ENCODE data around the gene PHF19.

The PHF19 gene

GRCh38 chr9:120876842-120877240 is at the start of gene PHF19:
TSS of gene PHF19 (minus strand) at chr9:120877188. CDS start at chr9:120874741, 2,447 bp downstream.
- Histone ChIP-seq H3K27ac (ENCODE audit: low read depth, low read length) (peak within 1 kb of the TSS; percentile 88), H3K36me3 (ENCODE audit: insufficient read depth, low read length) (no peaks in the 10 kb centered on the region), H3K4me1 (ENCODE audit: insufficient read depth, low read length) (peaks cover 6% of the 10 kb centered on the region)

GRCh38 chr9:120926397-120926928 is 49.5 kb upstream of the PHF19 start, which contains the start of gene TRAF1:
TSS of gene TRAF1 (minus strand) at chr9:120926796. CDS start at chr9:120926075, 721 bp downstream.
- no peaks in the 10 kb centered on the region for H3K27me3 ChIP-seq (ENCODE audit: control insufficient read depth in 1 of 2, insufficient read depth in 2 of 2, low read length in 2 of 2)
- H3K36me3 ChIP-seq (ENCODE audit: insufficient read depth, low read length) = no peaks in the 10 kb centered on the region
- H3K4me1 ChIP-seq (ENCODE audit: insufficient read depth, low read length) = peaks cover 4% of the 10 kb centered on the region
- no peak within 1 kb of the TSS for H3K27ac ChIP-seq (ENCODE audit: low read depth, low read length)
- no peak within 1 kb of the TSS for H3K9ac ChIP-seq (ENCODE audit: low read length)
- no peaks in the 10 kb centered on the region for H3K9me3 ChIP-seq (ENCODE audit: low read length)
- no peak within 1 kb of the TSS for H3K4me3 ChIP-seq (ENCODE audit: low read depth in 1 of 2, low read length in 2 of 2)

More at GRCh38 chr9:120876842-120877240, at the start of gene PHF19:
- H3K9me3 ChIP-seq (ENCODE audit: low read length) = no peaks in the 10 kb centered on the region
- peak within 1 kb of the TSS; percentile 61 for H3K9ac ChIP-seq (ENCODE audit: low read length)
- no peaks in the 10 kb centered on the region for H3K27me3 ChIP-seq (ENCODE audit: control insufficient read depth in 1 of 2, insufficient read depth in 2 of 2, low read length in 2 of 2)
- H3K4me3 ChIP-seq (ENCODE audit: low read depth in 1 of 2, low read length in 2 of 2) = peak within 1 kb of the TSS; percentile 68 to 76

GRCh38 chr9:120925535-120926396 is 48.8 kb upstream of the PHF19 start:
- Histone ChIP-seq H3K36me3 (ENCODE audit: insufficient read depth, low read length) (no peaks in the 10 kb centered on the region), H3K9ac (ENCODE audit: low read length) (no peak overlapping the region), H3K27ac (ENCODE audit: low read depth, low read length) (no peak overlapping the region), H3K27me3 (ENCODE audit: control insufficient read depth in 1 of 2, insufficient read depth in 2 of 2, low read length in 2 of 2) (no peaks in the 10 kb centered on the region), H3K4me3 (ENCODE audit: low read depth in 1 of 2, low read length in 2 of 2) (no peak overlapping the region), H3K9me3 (ENCODE audit: low read length) (no peaks in the 10 kb centered on the region), H3K4me1 (ENCODE audit: insufficient read depth, low read length) (peaks cover 4% of the 10 kb centered on the region)

DNA sequence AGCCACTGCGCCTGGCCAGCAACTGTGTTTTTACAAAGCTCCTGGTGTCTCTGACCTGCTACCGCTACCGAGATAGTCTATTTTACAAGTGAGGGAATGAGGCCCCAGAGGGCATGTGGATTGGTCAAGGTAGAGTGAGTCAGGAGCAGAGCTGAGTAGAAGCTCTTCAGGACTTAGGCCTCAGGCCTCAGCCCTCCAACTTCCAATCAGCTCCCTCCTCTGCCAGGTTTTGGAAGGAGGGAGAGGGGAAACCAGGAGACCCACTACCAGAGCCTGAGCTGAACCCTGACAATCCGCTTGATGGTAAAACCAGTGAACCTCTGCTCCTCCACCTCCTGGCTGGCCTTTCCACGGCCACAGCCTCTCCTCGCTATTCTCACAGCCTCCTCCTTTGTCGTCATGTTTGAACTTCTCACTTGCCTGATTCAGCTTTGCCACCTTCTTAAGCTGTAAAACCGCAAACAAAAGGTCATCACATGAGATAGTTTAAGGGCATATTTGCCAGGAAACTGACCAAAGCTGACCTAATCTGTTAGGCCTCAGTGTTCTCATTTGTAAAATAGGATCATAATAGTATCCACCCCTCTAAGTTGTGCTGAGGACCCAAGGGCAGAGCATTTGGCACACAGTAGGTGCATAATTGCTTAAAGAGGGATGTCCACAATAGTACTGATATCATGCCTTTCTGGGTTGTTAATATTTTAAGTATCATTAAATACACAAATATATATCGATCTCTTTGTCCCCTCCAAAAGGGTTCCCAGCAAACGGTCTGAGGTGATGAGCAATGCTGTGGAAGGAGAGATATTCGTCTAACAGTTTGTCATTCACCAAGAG is 47.9 kb upstream of the PHF19 start:
- no peak overlapping the region for H3K27ac ChIP-seq (ENCODE audit: low read depth, low read length)
- H3K9me3 ChIP-seq (ENCODE audit: low read length) = no peaks in the 10 kb centered on the region
- peaks cover 9% of the 10 kb centered on the region for H3K4me1 ChIP-seq (ENCODE audit: insufficient read depth, low read length)
- H3K36me3 ChIP-seq (ENCODE audit: insufficient read depth, low read length) = no peaks in the 10 kb centered on the region
- H3K4me3 ChIP-seq (ENCODE audit: low read depth in 1 of 2, low read length in 2 of 2) = no peak overlapping the region
- no peaks in the 10 kb centered on the region for H3K27me3 ChIP-seq (ENCODE audit: control insufficient read depth in 1 of 2, insufficient read depth in 2 of 2, low read length in 2 of 2)
- no peak overlapping the region for H3K9ac ChIP-seq (ENCODE audit: low read length)

- Histone ChIP-seq H3K27me3 (ENCODE audit: control insufficient read depth in 1 of 2, insufficient read depth in 2 of 2, low read length in 2 of 2) (no peaks in the 10 kb centered on the region), H3K36me3 (ENCODE audit: insufficient read depth, low read length) (no peaks in the 10 kb centered on the region), H3K9me3 (ENCODE audit: low read length) (no peaks in the 10 kb centered on the region), H3K4me1 (ENCODE audit: insufficient read depth, low read length) (peaks cover 13% of the 10 kb centered on the region), H3K9ac (ENCODE audit: low read length) (no peak overlapping the region), H3K4me3 (ENCODE audit: low read depth in 1 of 2, low read length in 2 of 2) (no peak overlapping the region), H3K27ac (ENCODE audit: low read depth, low read length) (no peak overlapping the region)
These were observed 46.8 kb upstream of the PHF19 start for GRCh38 chr9:120923620-120924328.

DNA sequence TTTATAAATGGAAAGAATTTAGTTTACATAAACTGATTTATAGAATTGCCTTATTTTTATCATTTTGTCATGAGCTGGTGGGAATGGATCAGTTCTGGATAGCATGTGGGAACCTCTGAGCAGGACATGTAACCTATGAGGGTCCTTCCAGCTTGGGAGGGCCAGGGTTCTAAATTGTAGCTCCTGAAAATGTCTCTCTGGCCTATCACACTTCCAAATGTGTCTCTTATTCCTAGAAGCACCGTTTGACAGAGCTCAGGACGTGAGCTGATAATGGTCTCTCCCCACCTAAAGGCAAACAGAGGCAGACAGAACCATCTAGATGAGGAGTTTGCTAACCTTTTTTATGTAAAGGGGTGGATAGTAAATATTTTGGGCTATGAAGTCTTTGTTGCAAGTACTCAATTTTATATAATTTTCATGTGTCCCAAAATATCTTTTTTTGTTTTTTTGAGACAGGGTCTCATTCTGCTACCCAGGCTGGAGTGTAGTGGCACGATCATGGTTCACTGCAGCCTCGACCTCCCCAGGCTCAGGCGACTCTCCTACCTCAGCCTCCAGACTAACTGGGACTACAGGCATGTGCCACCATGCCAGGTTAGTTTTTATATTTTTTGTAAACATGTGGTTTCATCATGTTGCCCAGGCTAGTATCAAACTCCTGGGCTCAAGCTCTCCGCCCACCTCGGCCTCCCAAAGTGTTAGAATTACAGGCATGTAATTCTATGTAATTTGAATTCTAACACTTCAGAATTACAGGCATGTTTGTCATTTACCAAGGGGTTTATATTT is 45.6 kb upstream of the PHF19 start:
- Histone ChIP-seq H3K27me3 (ENCODE audit: control insufficient read depth in 1 of 2, insufficient read depth in 2 of 2, low read length in 2 of 2) (no peaks in the 10 kb centered on the region), H3K4me3 (ENCODE audit: low read depth in 1 of 2, low read length in 2 of 2) (no peak overlapping the region), H3K4me1 (ENCODE audit: insufficient read depth, low read length) (peaks cover 13% of the 10 kb centered on the region), H3K27ac (ENCODE audit: low read depth, low read length) (no peak overlapping the region), H3K9me3 (ENCODE audit: low read length) (no peaks in the 10 kb centered on the region), H3K9ac (ENCODE audit: low read length) (no peak overlapping the region), H3K36me3 (ENCODE audit: insufficient read depth, low read length) (no peaks in the 10 kb centered on the region)

DNA sequence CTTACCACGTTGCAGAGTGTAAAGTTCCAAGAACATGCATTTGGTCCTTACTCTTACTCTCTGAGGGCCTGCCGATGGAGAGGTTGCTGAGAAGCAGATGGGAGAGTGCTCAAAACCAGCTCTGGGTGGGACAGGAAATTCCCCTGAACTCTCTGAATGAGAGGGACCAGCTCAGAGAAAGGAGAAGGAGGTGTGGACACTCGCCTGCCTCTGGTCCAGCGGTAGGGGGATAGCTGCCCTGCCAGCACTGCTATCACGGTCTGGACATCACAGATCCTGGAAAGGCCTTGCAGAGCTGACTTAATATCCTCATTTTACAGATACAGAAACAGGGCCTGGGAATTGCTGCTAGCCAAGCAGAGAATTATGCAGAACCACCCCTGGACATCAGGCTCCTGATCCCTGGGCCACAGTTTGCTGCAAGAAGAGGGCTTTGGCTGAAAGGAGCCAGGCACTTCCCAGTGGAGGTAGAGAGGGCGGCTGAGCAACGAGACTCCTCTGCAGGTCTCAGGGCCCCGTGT is 44.7 kb upstream of the PHF19 start:
- no peak overlapping the region for H3K9ac ChIP-seq (ENCODE audit: low read length)
- no peak overlapping the region for H3K27ac ChIP-seq (ENCODE audit: low read depth, low read length)
- no peaks in the 10 kb centered on the region for H3K36me3 ChIP-seq (ENCODE audit: insufficient read depth, low read length)
- no peaks in the 10 kb centered on the region for H3K9me3 ChIP-seq (ENCODE audit: low read length)
- no peak overlapping the region for H3K4me3 ChIP-seq (ENCODE audit: low read depth in 1 of 2, low read length in 2 of 2)
- no peaks in the 10 kb centered on the region for H3K27me3 ChIP-seq (ENCODE audit: control insufficient read depth in 1 of 2, insufficient read depth in 2 of 2, low read length in 2 of 2)
- H3K4me1 ChIP-seq (ENCODE audit: insufficient read depth, low read length) = peaks cover 13% of the 10 kb centered on the region

- Histone ChIP-seq H3K4me3 (ENCODE audit: low read depth in 1 of 2, low read length in 2 of 2) (no peak overlapping the region), H3K27ac (ENCODE audit: low read depth, low read length) (no peak overlapping the region), H3K9ac (ENCODE audit: low read length) (no peak overlapping the region), H3K27me3 (ENCODE audit: control insufficient read depth in 1 of 2, insufficient read depth in 2 of 2, low read length in 2 of 2) (no peaks in the 10 kb centered on the region), H3K9me3 (ENCODE audit: low read length) (no peaks in the 10 kb centered on the region), H3K4me1 (ENCODE audit: insufficient read depth, low read length) (peaks cover 13% of the 10 kb centered on the region), H3K36me3 (ENCODE audit: insufficient read depth, low read length) (no peaks in the 10 kb centered on the region)
These were observed 43.8 kb upstream of the PHF19 start for GRCh38 chr9:120920806-120921178.

DNA sequence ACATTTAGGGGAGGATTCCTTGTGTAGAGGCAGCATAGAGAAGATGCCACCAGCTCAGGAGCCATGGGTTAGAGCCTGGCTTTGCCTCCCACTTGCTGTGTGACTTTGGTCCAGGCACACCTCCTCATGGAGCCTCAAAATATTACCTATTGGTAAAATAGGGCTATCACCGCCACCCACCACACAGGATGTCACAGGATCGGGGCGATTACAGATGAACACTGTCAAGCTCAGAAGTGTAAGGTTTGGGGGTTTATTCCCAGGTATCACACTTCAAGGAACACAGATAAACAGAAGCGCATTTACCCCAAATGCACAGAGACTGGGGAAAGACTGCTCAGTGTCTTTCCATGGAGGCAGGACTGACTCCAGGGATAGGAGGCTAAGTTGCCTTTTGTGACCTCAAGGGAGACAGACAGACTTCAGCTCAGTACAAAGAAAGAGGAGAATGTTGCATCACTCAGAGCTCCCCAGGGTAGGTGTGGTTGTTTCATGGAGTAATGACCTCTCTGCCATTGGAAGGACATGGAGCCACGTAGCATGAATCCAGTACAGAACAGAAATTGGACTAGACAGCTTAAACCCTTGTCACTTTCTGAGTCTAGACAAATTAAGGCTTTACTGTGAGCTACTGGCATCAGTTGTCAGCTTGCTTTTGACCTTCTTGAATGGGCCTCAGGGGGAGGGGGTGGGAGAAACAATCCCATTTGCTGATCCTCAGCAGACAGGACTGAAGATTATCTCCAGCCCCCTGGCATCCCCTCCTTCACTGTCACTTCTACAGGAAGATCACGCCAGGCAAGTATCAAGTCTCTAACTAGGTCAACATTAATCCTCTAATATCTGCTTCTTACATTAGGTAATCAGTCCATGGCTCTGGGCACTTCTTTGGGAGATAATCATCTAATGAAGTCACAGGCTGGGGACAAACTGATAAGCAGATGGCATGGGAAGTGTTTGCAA is 43.1 kb upstream of the PHF19 start:
- Histone ChIP-seq H3K4me3 (ENCODE audit: low read depth in 1 of 2, low read length in 2 of 2) (no peak overlapping the region), H3K36me3 (ENCODE audit: insufficient read depth, low read length) (no peaks in the 10 kb centered on the region), H3K27me3 (ENCODE audit: control insufficient read depth in 1 of 2, insufficient read depth in 2 of 2, low read length in 2 of 2) (no peaks in the 10 kb centered on the region), H3K4me1 (ENCODE audit: insufficient read depth, low read length) (peaks cover 13% of the 10 kb centered on the region), H3K9ac (ENCODE audit: low read length) (no peak overlapping the region), H3K9me3 (ENCODE audit: low read length) (no peaks in the 10 kb centered on the region), H3K27ac (ENCODE audit: low read depth, low read length) (no peak overlapping the region)

Data from muscle layer of colon (tissue), 2 donors.